Measurements from ENCODE around the gene LTF.
"Not testable (repeated sequence)": the region's sequence is repeated elsewhere in the genome, so short reads cannot be mapped to it uniquely, and the experiment has no call there.

- TF ChIP-seq REST (IDR thresholded peaks at IDR 0.05); CTCF (IDR thresholded peaks at IDR 0.05; ENCODE audit: low read depth, low read length, missing input control); FOXA1 (IDR thresholded peaks at IDR 0.05); RXRA (IDR thresholded peaks at IDR 0.05); ZBTB33 (IDR thresholded peaks at IDR 0.05); MAX (IDR thresholded peaks at IDR 0.05); HNF4G (IDR thresholded peaks at IDR 0.05); SP1 (IDR thresholded peaks at IDR 0.05); JUND (IDR thresholded peaks at IDR 0.05); YY1 (IDR thresholded peaks at IDR 0.05): not testable (repeated sequence)
Observed at GRCh38 chr3:46433118-46433517, 31.6 kb downstream of the LTF start.
